ENCODE results near the gene MAB21L4. TPM values are rescaled to one million over a fixed set of nuclear protein-coding genes. Genes with fewer than 3 reads are reported as not detected.
A peak's percentile ranks its signal among the peaks of the same experiment; 100 is the strongest.
"Not testable (repeated sequence)": the region's sequence is repeated elsewhere in the genome, so short reads cannot be mapped to it uniquely, and the experiment has no call there.

The MAB21L4 gene
- polyA plus RNA-seq, 3 donors = 0.76 to 3.3 (median 1.3) TPM

DNA sequence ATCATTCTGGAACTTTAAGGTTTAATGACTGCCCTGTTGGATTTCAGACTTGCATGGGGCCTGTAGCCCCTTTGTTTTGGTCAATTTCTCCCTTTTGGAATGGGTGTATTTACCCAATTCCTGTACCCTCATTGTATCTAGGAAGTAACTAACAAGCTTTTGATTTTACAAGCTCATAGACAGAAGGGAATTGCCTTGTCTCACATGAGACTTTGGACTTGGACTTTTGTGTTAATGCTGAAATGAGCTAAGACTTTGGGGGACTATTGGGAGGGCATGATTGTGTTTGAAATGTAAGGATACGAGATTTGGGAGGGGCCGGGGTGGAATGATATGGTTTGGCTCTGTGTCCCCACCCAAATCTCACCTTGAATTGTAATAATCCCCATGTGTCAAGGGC, 49.6 kb downstream of the MAB21L4 start:
- DNase-seq (ENCODE audit: low read depth in 3 of 3, low spot score in 2 of 3) = not testable (repeated sequence)

- peak in 1 of 3 donors; percentile 60 for DNase-seq (ENCODE audit: low read depth in 3 of 3, low spot score in 2 of 3)
Observed at GRCh38 chr2:240840435-240841060, 55.4 kb downstream of the MAB21L4 start.

- DNase-seq (ENCODE audit: low read depth in 3 of 3, low spot score in 2 of 3) = no peak
Observed at GRCh38 chr2:240839152-240840143, 56.5 kb downstream of the MAB21L4 start.

DNA sequence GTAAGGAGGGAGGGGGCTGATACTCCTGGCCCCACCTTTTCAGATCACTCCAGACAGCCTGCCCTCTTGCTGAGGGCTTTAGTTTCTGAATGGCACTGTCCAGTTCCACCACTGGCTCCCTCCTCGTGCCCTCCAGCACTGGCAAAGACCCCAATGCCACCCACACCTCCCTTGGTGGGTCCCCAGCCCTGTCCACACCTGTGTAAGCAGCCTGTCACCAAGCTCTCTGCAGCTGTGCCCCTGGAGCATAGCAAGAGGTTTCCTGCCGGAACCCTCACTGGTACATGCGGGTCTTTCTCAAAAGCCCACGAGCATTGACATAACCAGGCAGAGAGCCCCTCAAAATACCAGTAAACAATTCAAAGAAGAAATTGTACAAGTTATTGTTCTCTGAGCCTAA, 58.3 kb downstream of the MAB21L4 start:
- DNase-seq (ENCODE audit: low read depth in 3 of 3, low spot score in 2 of 3) = no peak

GRCh38 chr2:240836781-240837467, 59.0 kb downstream of the MAB21L4 start:
- DNase-seq (ENCODE audit: low read depth in 3 of 3, low spot score in 2 of 3) = no peak

Other genes with a start within 250 kb of the MAB21L4 start
- 1 to 10 TPM in 1 of 3 donors, under 1 TPM in 2; 0.14 to 1.4 (median 0.74) TPM for gene AQP12B, start 213.3 kb downstream of the MAB21L4 start, polyA plus RNA-seq (ENCODE audit: insufficient read length in 3 of 3)
- gene AQP12A, start 204.3 kb downstream of the MAB21L4 start, polyA plus RNA-seq (ENCODE audit: insufficient read length in 3 of 3) = under 1 TPM in 2 of 3 donors, not detected in 1; 0.19 to 0.47 TPM
- 1 to 10 TPM; 7.1 to 9.5 (median 9.0) TPM for gene KIF1A, start 75.9 kb downstream of the MAB21L4 start, polyA plus RNA-seq (ENCODE audit: insufficient read length in 3 of 3)
- gene AGXT, start 27.3 kb downstream of the MAB21L4 start, polyA plus RNA-seq (ENCODE audit: insufficient read length in 3 of 3) = under 1 TPM in 2 of 3 donors, not detected in 1; 0.04 to 0.15 TPM
- under 1 TPM in 1 of 3 donors, not detected in 2; 0.04 TPM for gene CROCC2, start 10.2 kb upstream of the MAB21L4 start, polyA plus RNA-seq (ENCODE audit: insufficient read length in 3 of 3)
- gene SNED1, start 102.5 kb upstream of the MAB21L4 start, polyA plus RNA-seq (ENCODE audit: insufficient read length in 3 of 3) = 1 to 10 TPM; 6.2 to 7.4 (median 6.6) TPM
- 10 to 100 TPM; 61.5 to 74.3 (median 64.1) TPM for gene MTERF4, start 206.1 kb upstream of the MAB21L4 start, polyA plus RNA-seq (ENCODE audit: insufficient read length in 3 of 3)